IMR-90 (cell line): Measurements from ENCODE around the gene COX8C. TPM values are rescaled to one million over a fixed set of nuclear protein-coding genes. Genes with fewer than 3 reads are reported as not detected.
"Not testable (repeated sequence)": the region's sequence is repeated elsewhere in the genome, so short reads cannot be mapped to it uniquely, and the experiment has no call there.

Experiments
- ATAC-seq: fragments of 200-7000 bp; cut with Tn5 transposase; 2 replicates; pipeline ENCODE4 v1.9.1; 2020; ENCODE audit warnings: low read depth, mild to moderate bottlenecking, moderate library complexity
- BruUV-seq: library from RNA; stranded (reverse); fragments of 400-500 nt; replicated peaks from 2 replicates; lab custom pipeline; 2021; lab: Mats Ljungman, UMichigan
- CTCF ChIA-PET: fragments of 300-600 bp; formaldehyde crosslinking; extraction: SDS; loops from one replicate; lab custom pipeline; 2021; ENCODE audit warnings: antibody characterized with exemption; lab: Yijun Ruan, JAX
- POLR2A ChIA-PET: fragments of 300-600 bp; sonication (Branson Sonifier 250); formaldehyde crosslinking; loops from one replicate; lab custom pipeline; 2022; ENCODE audit warnings: antibody characterized with exemption; ENCODE audit not compliant: unreplicated experiment; lab: Charles Lee
- DNase-seq: peaks from one replicate; pipeline ENCODE4 v3.0.0; 2013
- H2AFZ ChIP-seq: replicated peaks from 2 replicates; pipeline ENCODE3; 2013; ENCODE audit warnings: low read length, mild to moderate bottlenecking; ENCODE audit not compliant: poor library complexity
- H2AK5ac ChIP-seq: 2 replicates; pipeline ENCODE4 v1.6.1; 2013; ENCODE audit warnings: low read depth, low read length, inconsistent platforms
- H2AK9ac ChIP-seq: replicated peaks from 2 replicates; pipeline ENCODE3; 2013; ENCODE audit warnings: mild to moderate bottlenecking, low read depth, low read length, moderate library complexity; ENCODE audit not compliant: poor library complexity
- H2BK120ac ChIP-seq: 2 replicates; pipeline ENCODE4 v1.6.1; 2013; ENCODE audit warnings: low read depth, low read length, inconsistent platforms
- H2BK15ac ChIP-seq: 3 replicates; pipeline ENCODE4 v1.6.1; 2013; ENCODE audit warnings: low read depth, low read length, inconsistent platforms
- H2BK20ac ChIP-seq: 2 replicates; pipeline ENCODE4 v1.6.1; 2013; ENCODE audit warnings: low read depth, mild to moderate bottlenecking, inconsistent platforms, low read length, moderate library complexity
- H2BK5ac ChIP-seq: 2 replicates; pipeline ENCODE4 v1.6.1; 2013; ENCODE audit warnings: mild to moderate bottlenecking, low read depth, low read length, inconsistent platforms; ENCODE audit not compliant: poor library complexity, severe bottlenecking
- H3K14ac ChIP-seq: replicated peaks from 2 replicates; pipeline ENCODE4 v1.6.1; 2013; ENCODE audit warnings: low read depth, low read length, inconsistent platforms
- H3K18ac ChIP-seq: 2 replicates; pipeline ENCODE4 v1.6.1; 2013; ENCODE audit warnings: low read depth, low read length, control low read depth
- H3K23ac ChIP-seq: 2 replicates; pipeline ENCODE4 v1.6.1; 2013; ENCODE audit warnings: low read depth, low read length, inconsistent platforms
- H3K27ac ChIP-seq: 2 replicates; pipeline ENCODE4 v1.5.1; 2013; ENCODE audit warnings: mild to moderate bottlenecking, control low read depth, low read length; ENCODE audit not compliant: insufficient read depth
- H3K27me3 ChIP-seq: 2 replicates; pipeline ENCODE4 v1.6.1; 2013; ENCODE audit warnings: low read length; ENCODE audit not compliant: control insufficient read depth, insufficient read depth
- H3K36me3 ChIP-seq: 2 replicates; pipeline ENCODE4 v1.6.1; 2013; ENCODE audit warnings: low read length, mixed read lengths; ENCODE audit not compliant: control insufficient read depth, insufficient read depth
- H3K4ac ChIP-seq: 2 replicates; pipeline ENCODE4 v1.6.1; 2013; ENCODE audit warnings: low read depth, low read length, inconsistent platforms
- H3K4me1 ChIP-seq: 2 replicates; pipeline ENCODE4 v1.6.1; 2013; ENCODE audit warnings: low read length, mixed read lengths; ENCODE audit not compliant: control insufficient read depth, insufficient read depth
- H3K4me2 ChIP-seq: 2 replicates; pipeline ENCODE4 v1.6.1; 2013; ENCODE audit warnings: low read depth, mild to moderate bottlenecking, control low read depth, low read length, moderate library complexity
- H3K4me3 ChIP-seq: 2 replicates; pipeline ENCODE4 v1.5.1; 2013; ENCODE audit warnings: low read depth, mild to moderate bottlenecking, control low read depth, low read length, moderate library complexity; ENCODE audit not compliant: insufficient read depth
- H3K56ac ChIP-seq: 2 replicates; pipeline ENCODE4 v1.6.1; 2013; ENCODE audit warnings: low read length, inconsistent platforms; ENCODE audit not compliant: insufficient read depth; ENCODE audit errors: extremely low read depth
- H3K79me1 ChIP-seq, 2 experiments: 2 replicates each; pipeline ENCODE4 v1.6.1; 2013; ENCODE audit warnings: low read length in 2 of 2, inconsistent platforms in 1 of 2, low read depth in 1 of 2
- H3K9ac ChIP-seq: 2 replicates; pipeline ENCODE4 v1.6.1; 2013; ENCODE audit warnings: low read depth, low read length, control low read depth
- H3K9me1 ChIP-seq: 2 replicates; pipeline ENCODE4 v1.6.1; 2013; ENCODE audit warnings: low read length, inconsistent platforms; ENCODE audit not compliant: insufficient read depth
- H3K9me3 ChIP-seq: 2 replicates; pipeline ENCODE4 v1.6.1; 2013; ENCODE audit warnings: low read length; ENCODE audit not compliant: control insufficient read depth, insufficient read depth
- H4K20me1 ChIP-seq: 2 replicates; pipeline ENCODE4 v1.6.1; 2013; ENCODE audit warnings: low read length, inconsistent platforms; ENCODE audit not compliant: insufficient read depth
- H4K5ac ChIP-seq: 2 replicates; pipeline ENCODE4 v1.6.1; 2013; ENCODE audit warnings: mild to moderate bottlenecking, low read depth, low read length, control low read depth
- H4K8ac ChIP-seq, 2 experiments: 2 replicates each; pipeline ENCODE4 v1.6.1; 2013; ENCODE audit warnings: low read depth in 2 of 2, low read length in 2 of 2, control low read depth in 1 of 2, inconsistent platforms in 1 of 2
- H4K91ac ChIP-seq: 2 replicates; pipeline ENCODE4 v1.6.1; 2013; ENCODE audit warnings: low read depth, low read length, inconsistent platforms; ENCODE audit not compliant: insufficient read depth
- WGBS, 2 experiments: methylation state at CpG; one replicate each; pipeline versions ENCODE4 v1.1.5 to v1.1.7; 2013; ENCODE audit warnings: missing lambda C conversion rate in 2 of 2; ENCODE audit not compliant: insufficient read length in 1 of 2; ENCODE audit errors: extremely low coverage in 2 of 2; 5-methylcytosine and 5-hydroxymethylcytosine counted together
- dilution Hi-C: fragments of 300-500 bp; cut with HindIII; formaldehyde crosslinking; loops from one replicate; pipeline ENCODE4 v1.14.3; 2018; ENCODE audit warnings: low sequenced_read_pairs; ENCODE audit not compliant: unreplicated experiment
- in situ Hi-C: fragments of 300-500 bp; cut with MboI; formaldehyde crosslinking; loops from 3 replicates; pipeline ENCODE4 v1.14.3; 2019; ENCODE audit warnings: low sequenced_read_pairs, inconsistent platforms, mixed read lengths
- intact Hi-C: fragments of 100-400 bp; cut with micrococcal nuclease; formaldehyde crosslinking; loops from 2 replicates; pipeline ENCODE4 v1.10.0; 2022
- polyA plus RNA-seq, 3 experiments: library from polyadenylated mRNA; depleted of rRNA; stranded (reverse); fragments of >200 nt; gene quantifications; 2 replicates each; pipeline ENCODE4 v1.2.3, GENCODE V29; 2012; ENCODE audit warnings: low replicate concordance in 1 of 3
- total RNA-seq: library from RNA; depleted of rRNA; stranded (reverse); fragments of >200 nt; gene quantifications from 2 replicates; pipeline ENCODE4 v1.2.3, GENCODE V29; 2012

COX8C gene
- total and polyA plus RNA-seq, 2 of the 4 experiments (the other 2 are of a cell fraction): not detected

- dilution Hi-C loops, DNase-seq, H3K4ac ChIP-seq: not testable (repeated sequence)
These were observed 7.9 kb downstream of the COX8C start for GRCh38 chr14:93354873-93355272.

More at GRCh38 chr14:93354873-93355272, 7.9 kb downstream of the COX8C start:
- 85% methylated on average over 4 of the region's 6 CpGs; no CpG with 5 or more reads in 1 of the 2 experiments for WGBS, 2 experiments
- CTCF ChIA-PET, intact Hi-C loops, H2AFZ ChIP-seq, H3K56ac ChIP-seq, H3K27me3 ChIP-seq, H3K18ac ChIP-seq, H3K79me1 ChIP-seq, H3K14ac ChIP-seq, H3K4me2 ChIP-seq, H3K4me1 ChIP-seq, H4K20me1 ChIP-seq, H2BK120ac ChIP-seq, H3K4me3 ChIP-seq, H2BK5ac ChIP-seq, H2AK9ac ChIP-seq, H2BK15ac ChIP-seq, H4K5ac ChIP-seq, H3K9ac ChIP-seq, H4K8ac ChIP-seq, H2AK5ac ChIP-seq, H3K23ac ChIP-seq, H3K36me3 ChIP-seq, H4K91ac ChIP-seq, H3K9me1 ChIP-seq, H3K27ac ChIP-seq, H2BK20ac ChIP-seq, in situ Hi-C loops, H3K9me3 ChIP-seq, ATAC-seq, BruUV-seq: not testable (repeated sequence)
- POLR2A ChIA-PET: interaction anchor here (0.7 kb wide), 1 partner anchor 123 kb away, joined by 18 read pairs; no protein-coding TSS in a partner anchor
